GM19438 (cell line): ENCODE data around the gene SH3RF3.
A peak's percentile ranks its signal among the peaks of the same experiment; 100 is the strongest.

ENCODE experiments used
- ATAC-seq: cut with Tn5 transposase; IDR thresholded peaks from one replicate; pipeline ENCODE4 v1.9.1; 2021; ENCODE audit warnings: low read depth; ENCODE audit not compliant: unreplicated experiment

SH3RF3 gene

GRCh38 chr2:109128616-109129355, at the start of gene SH3RF3:
Gene SH3RF3, plus strand, starts transcription at chr2:109129205.
- peak; percentile 36 for ATAC-seq

- no peak for ATAC-seq
Observed at GRCh38 chr2:109079590-109079989, 49.4 kb upstream of the SH3RF3 start.

- ATAC-seq, result no peak
Observed at GRCh38 chr2:109080109-109080508, 48.9 kb upstream of the SH3RF3 start.

- no peak for ATAC-seq
Observed at GRCh38 chr2:109080757-109081156, 48.2 kb upstream of the SH3RF3 start.

GRCh38 chr2:109081374-109081773, 47.6 kb upstream of the SH3RF3 start:
- no peak for ATAC-seq

GRCh38 chr2:109083771-109084170, 45.2 kb upstream of the SH3RF3 start:
- no peak for ATAC-seq

GRCh38 chr2:109084341-109084740, 44.7 kb upstream of the SH3RF3 start:
- ATAC-seq, result no peak

- ATAC-seq, result no peak
Observed at GRCh38 chr2:109085912-109086742, 42.9 kb upstream of the SH3RF3 start.

GRCh38 chr2:109086743-109087020, 42.3 kb upstream of the SH3RF3 start:
- ATAC-seq, result no peak

- no peak for ATAC-seq
Observed at GRCh38 chr2:109087055-109087663, 41.8 kb upstream of the SH3RF3 start.

- ATAC-seq, result no peak
Observed at GRCh38 chr2:109089602-109090300, 39.3 kb upstream of the SH3RF3 start.

GRCh38 chr2:109091526-109091925, 37.5 kb upstream of the SH3RF3 start:
- no peak for ATAC-seq

GRCh38 chr2:109094144-109094543, 34.9 kb upstream of the SH3RF3 start:
- ATAC-seq, result no peak

GRCh38 chr2:109098251-109098920, 30.6 kb upstream of the SH3RF3 start:
- no peak for ATAC-seq

- no peak for ATAC-seq
Observed at GRCh38 chr2:109098921-109099273, 30.1 kb upstream of the SH3RF3 start.

GRCh38 chr2:109102588-109103233, 26.3 kb upstream of the SH3RF3 start:
- no peak for ATAC-seq

- ATAC-seq, result no peak
Observed at GRCh38 chr2:109105113-109105512, 23.9 kb upstream of the SH3RF3 start.

- no peak for ATAC-seq
Observed at GRCh38 chr2:109108740-109109139, 20.3 kb upstream of the SH3RF3 start.

GRCh38 chr2:109109342-109109741, 19.7 kb upstream of the SH3RF3 start:
- ATAC-seq, result no peak

- ATAC-seq, result no peak
Observed at GRCh38 chr2:109110170-109110569, 18.8 kb upstream of the SH3RF3 start.
